ENCODE measurements around the gene CD180.

CD180 gene

GRCh38 chr5:67241326-67241725, 44.7 kb upstream of the CD180 start:
- Histone ChIP-seq H3K9me3 (ENCODE audit: low read length) (no peaks in the 10 kb centered on the region), H3K9me2 (ENCODE audit: low read depth, low read length) (no peaks in the 10 kb centered on the region), H3K27ac (ENCODE audit: low read depth, low read length, poor library complexity, severe bottlenecking) (no peak overlapping the region), H3K79me2 (ENCODE audit: insufficient read depth, low read length) (no peaks in the 10 kb centered on the region), H3K36me3 (ENCODE audit: insufficient read depth, low read length) (no peaks in the 10 kb centered on the region), H3K4me2 (ENCODE audit: low read length) (no peak overlapping the region), H2AFZ (ENCODE audit: low read length) (no peak overlapping the region), H3F3A (ENCODE audit: insufficient read depth, low read length) (no peaks in the 10 kb centered on the region), H3K4me3 (ENCODE audit: low read depth, low read length, poor library complexity, severe bottlenecking) (no peak overlapping the region), H3K27me3 (ENCODE audit: insufficient read depth, low read length) (no peaks in the 10 kb centered on the region), H4K20me1 (ENCODE audit: insufficient read depth, low read length) (no peaks in the 10 kb centered on the region), H3K9ac (ENCODE audit: low read length) (no peak overlapping the region), H3K4me1 (ENCODE audit: insufficient read depth, low read length, severe bottlenecking) (no peaks in the 10 kb centered on the region)
- TF ChIP-seq CTCF (IDR thresholded peaks at IDR 0.05; ENCODE audit: low read length) (no peak), EZH2 (IDR thresholded peaks at IDR 0.05; ENCODE audit: borderline replicate concordance, low read length) (no peak)

DNA sequence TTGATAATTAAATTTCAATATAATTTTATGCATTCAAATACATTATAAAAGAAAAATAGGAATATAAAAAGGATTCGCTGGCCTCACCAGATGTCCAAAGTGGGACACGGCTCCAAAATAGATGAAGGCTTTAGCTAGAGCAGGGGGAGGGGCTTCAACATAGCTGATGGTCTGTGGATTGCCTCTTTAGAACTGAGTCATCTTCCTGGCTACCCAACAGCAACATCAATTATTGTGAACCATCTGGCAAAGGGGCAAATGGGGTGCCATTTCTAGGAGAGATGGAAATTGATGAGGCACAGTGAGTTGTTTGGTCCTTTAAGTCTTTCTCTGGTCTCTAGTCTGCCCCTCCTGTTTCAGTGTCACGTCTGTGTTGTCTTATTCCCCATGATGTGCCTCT, 44.2 kb upstream of the CD180 start:
- Histone ChIP-seq H3K9me3 (ENCODE audit: low read length) (no peaks in the 10 kb centered on the region), H3K9me2 (ENCODE audit: low read depth, low read length) (no peaks in the 10 kb centered on the region), H3K9ac (ENCODE audit: low read length) (no peak overlapping the region), H3K27ac (ENCODE audit: low read depth, low read length, poor library complexity, severe bottlenecking) (no peak overlapping the region), H3K4me3 (ENCODE audit: low read depth, low read length, poor library complexity, severe bottlenecking) (no peak overlapping the region), H3K4me1 (ENCODE audit: insufficient read depth, low read length, severe bottlenecking) (no peaks in the 10 kb centered on the region), H3K27me3 (ENCODE audit: insufficient read depth, low read length) (no peaks in the 10 kb centered on the region), H3K79me2 (ENCODE audit: insufficient read depth, low read length) (no peaks in the 10 kb centered on the region), H3F3A (ENCODE audit: insufficient read depth, low read length) (no peaks in the 10 kb centered on the region), H3K36me3 (ENCODE audit: insufficient read depth, low read length) (no peaks in the 10 kb centered on the region), H4K20me1 (ENCODE audit: insufficient read depth, low read length) (no peaks in the 10 kb centered on the region), H3K4me2 (ENCODE audit: low read length) (no peak overlapping the region), H2AFZ (ENCODE audit: low read length) (no peak overlapping the region)
- TF ChIP-seq EZH2 (IDR thresholded peaks at IDR 0.05; ENCODE audit: borderline replicate concordance, low read length) (no peak), CTCF (IDR thresholded peaks at IDR 0.05; ENCODE audit: low read length) (no peak)

- H3K27ac ChIP-seq (ENCODE audit: low read depth, low read length, poor library complexity, severe bottlenecking): no peak overlapping the region
- H3K4me2 ChIP-seq (ENCODE audit: low read length): no peak overlapping the region
- no peaks in the 10 kb centered on the region for H3K36me3 ChIP-seq (ENCODE audit: insufficient read depth, low read length)
- no peaks in the 10 kb centered on the region for H3K9me3 ChIP-seq (ENCODE audit: low read length)
- H3K4me3 ChIP-seq (ENCODE audit: low read depth, low read length, poor library complexity, severe bottlenecking): no peak overlapping the region
- no peak overlapping the region for H3K9ac ChIP-seq (ENCODE audit: low read length)
- H3K27me3 ChIP-seq (ENCODE audit: insufficient read depth, low read length): no peaks in the 10 kb centered on the region
- no peaks in the 10 kb centered on the region for H4K20me1 ChIP-seq (ENCODE audit: insufficient read depth, low read length)
- TF ChIP-seq CTCF (IDR thresholded peaks at IDR 0.05; ENCODE audit: low read length) (no peak), EZH2 (IDR thresholded peaks at IDR 0.05; ENCODE audit: borderline replicate concordance, low read length) (no peak)
- no peak overlapping the region for H2AFZ ChIP-seq (ENCODE audit: low read length)
- H3K4me1 ChIP-seq (ENCODE audit: insufficient read depth, low read length, severe bottlenecking): peaks cover under 1% of the 10 kb centered on the region
- no peaks in the 10 kb centered on the region for H3K79me2 ChIP-seq (ENCODE audit: insufficient read depth, low read length)
- H3F3A ChIP-seq (ENCODE audit: insufficient read depth, low read length): no peaks in the 10 kb centered on the region
- no peaks in the 10 kb centered on the region for H3K9me2 ChIP-seq (ENCODE audit: low read depth, low read length)
These were observed 43.5 kb upstream of the CD180 start for GRCh38 chr5:67240065-67240464.
